LNCaP clone FGC (cell line): ENCODE results near the gene MAGIX.
A peak's percentile ranks its signal among the peaks of the same experiment; 100 is the strongest.
"Not testable (repeated sequence)": the region's sequence is repeated elsewhere in the genome, so short reads cannot be mapped to it uniquely, and the experiment has no call there.

Source experiments
- DNase-seq: peaks from one replicate; pipeline ENCODE4 v3.0.0-alpha.2; 2011; ENCODE audit warnings: low read depth
- H3K4me3 ChIP-seq: 2 replicates; pipeline ENCODE4 v1.5.1; 2011; ENCODE audit warnings: mild to moderate bottlenecking, low read depth, low read length, control low read depth
- CTCF ChIP-seq: IDR thresholded peaks from 2 replicates; pipeline ENCODE4 v1.5.1; 2012; ENCODE audit warnings: mild to moderate bottlenecking; ENCODE audit not compliant: control insufficient read depth, insufficient read depth; ENCODE audit errors: extremely low read depth

MAGIX gene

DNA sequence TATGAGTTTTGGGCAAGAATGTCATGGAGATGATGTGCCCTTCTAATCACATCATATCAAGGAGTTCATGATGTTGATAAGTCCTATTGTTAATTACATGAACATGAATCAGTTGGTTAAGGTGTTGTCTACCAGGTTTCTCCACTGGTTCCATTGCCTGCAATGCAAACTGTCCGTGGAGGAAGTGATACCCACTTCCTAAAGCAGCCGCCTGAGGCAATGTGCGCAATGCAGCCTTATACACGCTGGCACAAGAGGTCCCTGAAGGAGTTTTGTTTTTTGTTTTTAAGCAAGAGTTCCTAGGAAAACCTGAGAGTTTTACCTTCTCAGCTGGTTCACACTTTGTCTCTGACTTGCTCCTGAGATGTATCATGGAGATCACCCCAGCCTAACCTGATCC lies 33.1 kb upstream of the MAGIX start:
- no peak overlapping the region for H3K4me3 ChIP-seq
- no peak for DNase-seq
- TF ChIP-seq CTCF, result no peak

GRCh38 chrX:49132275-49132674 lies 30.3 kb upstream of the MAGIX start:
- DNase-seq, result not testable (repeated sequence)

GRCh38 chrX:49133759-49134158 lies 28.8 kb upstream of the MAGIX start:
- TF ChIP-seq CTCF, result no peak

More at GRCh38 chrX:49132275-49132674, 30.3 kb upstream of the MAGIX start:
- H3K4me3 ChIP-seq, result not testable (repeated sequence)

GRCh38 chrX:49137492-49137891 lies 25.1 kb upstream of the MAGIX start:
- TF ChIP-seq CTCF, result no peak
- no peak overlapping the region for H3K4me3 ChIP-seq
- DNase-seq, result no peak

More at GRCh38 chrX:49133759-49134158, 28.8 kb upstream of the MAGIX start:
- no peak overlapping the region for H3K4me3 ChIP-seq
- DNase-seq, result no peak

GRCh38 chrX:49139713-49140112 lies 22.8 kb upstream of the MAGIX start:
- H3K4me3 ChIP-seq, result no peak overlapping the region
- TF ChIP-seq CTCF, result no peak
- DNase-seq, result no peak

- TF ChIP-seq CTCF, result peak; percentile 8; the same call in 1 of the 2 replicates
- not testable (repeated sequence) for DNase-seq, H3K4me3 ChIP-seq
Observed at GRCh38 chrX:49142264-49142663, 20.3 kb upstream of the MAGIX start.

GRCh38 chrX:49143154-49143553 lies 19.4 kb upstream of the MAGIX start:
- DNase-seq, result not testable (repeated sequence)

GRCh38 chrX:49147282-49147681 lies 15.3 kb upstream of the MAGIX start:
- no peak for DNase-seq
- H3K4me3 ChIP-seq, result no peak overlapping the region
- no peak for TF ChIP-seq CTCF

More at GRCh38 chrX:49143154-49143553, 19.4 kb upstream of the MAGIX start:
- not testable (repeated sequence) for H3K4me3 ChIP-seq
